HepG2 (cell line): ENCODE results near the gene FAM20C. TPM values are rescaled to one million over a fixed set of nuclear protein-coding genes. Genes with fewer than 3 reads are reported as not detected.

Experiments
- CAMTA2 ChIP-seq: sonication (generic); formaldehyde crosslinking; IDR thresholded peaks from 2 replicates; pipeline ENCODE4 v1.4.0; 2020; ENCODE audit warnings: mild to moderate bottlenecking, missing genetic modification reagents, borderline replicate concordance
- CBFB ChIP-seq: sonication (generic); formaldehyde crosslinking; IDR thresholded peaks from 2 replicates; pipeline ENCODE4 v1.4.0; 2020; ENCODE audit warnings: missing genetic modification reagents
- EP300 ChIP-seq, 3 experiments: sonication (generic) in 1 of 3; formaldehyde crosslinking in 1 of 3; IDR thresholded peaks; 2 replicates each; pipeline versions ENCODE4 v1.5.1 to v1.6.1; 2011 to 2020; ENCODE audit warnings: low read depth in 2 of 3, low read length in 2 of 3, borderline replicate concordance in 1 of 3, improper control_type of control experiment in 1 of 3, mild to moderate bottlenecking in 1 of 3, missing genetic modification reagents in 1 of 3, moderate library complexity in 1 of 3
- JARID2 ChIP-seq: sonication (generic); formaldehyde crosslinking; IDR thresholded peaks from 2 replicates; pipeline ENCODE4 v1.8.1; 2023; ENCODE audit warnings: missing genetic modification reagents, inconsistent platforms; ENCODE audit not compliant: insufficient replicate concordance
- SALL1 ChIP-seq: sonication (generic); formaldehyde crosslinking; IDR thresholded peaks from 2 replicates; pipeline ENCODE4 v1.8.0; 2022; ENCODE audit warnings: mild to moderate bottlenecking, missing genetic modification reagents
- TARDBP ChIP-seq: sonication (generic); formaldehyde crosslinking; IDR thresholded peaks from 2 replicates; pipeline ENCODE4 v1.8.0; 2022; ENCODE audit warnings: mild to moderate bottlenecking, missing genetic modification reagents
- TEAD2 ChIP-seq: sonication (generic); formaldehyde crosslinking; IDR thresholded peaks from 2 replicates; pipeline ENCODE4 v1.9.0; 2021; ENCODE audit warnings: missing genetic modification reagents
- USF2 ChIP-seq, 2 experiments: sonication (generic) in 1 of 2; formaldehyde crosslinking in 1 of 2; IDR thresholded peaks; 2 replicates each; pipeline versions ENCODE4 v1.5.1 to v1.6.1; 2011 to 2020; ENCODE audit warnings: borderline replicate concordance in 1 of 2, low read depth in 1 of 2, low read length in 1 of 2, mild to moderate bottlenecking in 1 of 2, missing genetic modification reagents in 1 of 2, moderate library complexity in 1 of 2
- ZFP36 ChIP-seq: fragments of 150-350 bp; IDR thresholded peaks from 2 replicates; pipeline ENCODE4 v1.6.1; 2018; ENCODE audit warnings: borderline replicate concordance, low read length, low read depth; ENCODE audit not compliant: partially characterized antibody
- ZFP90 ChIP-seq: sonication (generic); formaldehyde crosslinking; IDR thresholded peaks from 2 replicates; pipeline ENCODE4 v1.8.0; 2022; ENCODE audit warnings: missing genetic modification reagents, mild to moderate bottlenecking, inconsistent platforms, borderline replicate concordance
- ZNF251 ChIP-seq: sonication (generic); formaldehyde crosslinking; IDR thresholded peaks from 2 replicates; pipeline ENCODE4 v1.9.0; 2021; ENCODE audit warnings: mild to moderate bottlenecking, missing genetic modification reagents
- ZNF564 ChIP-seq: sonication (generic); formaldehyde crosslinking; IDR thresholded peaks from 2 replicates; pipeline ENCODE4 v1.8.1; 2023; ENCODE audit warnings: mild to moderate bottlenecking, missing genetic modification reagents
- ZNF614 ChIP-seq: IDR thresholded peaks from 2 replicates; pipeline ENCODE4 v1.6.1; 2018; ENCODE audit warnings: missing biosample characterization, missing genetic modification reagents, inconsistent platforms, borderline replicate concordance
- ZNF747 ChIP-seq: sonication (generic); formaldehyde crosslinking; IDR thresholded peaks from 2 replicates; pipeline ENCODE4 v1.8.1; 2023; ENCODE audit warnings: missing genetic modification reagents, mild to moderate bottlenecking, borderline replicate concordance
- ZNF83 ChIP-seq: sonication (generic); formaldehyde crosslinking; IDR thresholded peaks from 2 replicates; pipeline ENCODE4 v1.4.0; 2020; ENCODE audit warnings: missing genetic modification reagents, mild to moderate bottlenecking, borderline replicate concordance
- ZSCAN21 ChIP-seq: sonication (generic); formaldehyde crosslinking; IDR thresholded peaks from 2 replicates; pipeline ENCODE4 v1.8.0; 2022; ENCODE audit warnings: mild to moderate bottlenecking, missing genetic modification reagents, moderate library complexity, borderline replicate concordance
- polyA plus RNA-seq, 8 experiments: library from polyadenylated mRNA; depleted of rRNA in 3 of 8; stranded (reverse) in 7 of 8; unstranded in 1 of 8; fragments of >200 nt; fragmentation: Illumina TruSeq in 4 of 8; extraction: Trizol in 4 of 8; gene quantifications; 2 replicates each; pipeline versions ENCODE4 v1.2.1 to v1.2.3, GENCODE V29; 2011 to 2016; ENCODE audit warnings: low read depth in 4 of 8, missing spikeins in 1 of 8, mixed read lengths in 1 of 8; ENCODE audit not compliant: insufficient read depth in 1 of 8
- total RNA-seq, 5 experiments: library from RNA; depleted of rRNA; stranded (reverse); fragments of >200 nt; fragmentation: Illumina TruSeq; extraction: Trizol; gene quantifications; 2 replicates each; pipeline ENCODE4 v1.2.3, GENCODE V29; 2016; ENCODE audit warnings: low read depth in 1 of 5
- TF ChIP-seq, protein P1 (sequence below): IDR thresholded peaks from 2 replicates; pipeline ENCODE4 v1.6.1; 2016; ENCODE audit warnings: low read depth, missing genetic modification reagents, missing compliant biosample characterization
- TF ChIP-seq, protein P2 (sequence below): sonication (generic); formaldehyde crosslinking; IDR thresholded peaks from 2 replicates; pipeline ENCODE4 v1.4.0; 2020; ENCODE audit warnings: mild to moderate bottlenecking, missing genetic modification reagents
- TF ChIP-seq, protein P3 (sequence below): sonication (generic); formaldehyde crosslinking; IDR thresholded peaks from 2 replicates; pipeline ENCODE4 v1.4.0; 2020; ENCODE audit warnings: low read depth, mild to moderate bottlenecking, missing genetic modification reagents

Gene FAM20C
- total and polyA plus RNA-seq, 2 of the 13 experiments (the other 11 are each of a cell fraction or from before 2014, with no cell fraction given), result 11.9 to 19.9 TPM

- TF ChIP-seq, protein P1, sequence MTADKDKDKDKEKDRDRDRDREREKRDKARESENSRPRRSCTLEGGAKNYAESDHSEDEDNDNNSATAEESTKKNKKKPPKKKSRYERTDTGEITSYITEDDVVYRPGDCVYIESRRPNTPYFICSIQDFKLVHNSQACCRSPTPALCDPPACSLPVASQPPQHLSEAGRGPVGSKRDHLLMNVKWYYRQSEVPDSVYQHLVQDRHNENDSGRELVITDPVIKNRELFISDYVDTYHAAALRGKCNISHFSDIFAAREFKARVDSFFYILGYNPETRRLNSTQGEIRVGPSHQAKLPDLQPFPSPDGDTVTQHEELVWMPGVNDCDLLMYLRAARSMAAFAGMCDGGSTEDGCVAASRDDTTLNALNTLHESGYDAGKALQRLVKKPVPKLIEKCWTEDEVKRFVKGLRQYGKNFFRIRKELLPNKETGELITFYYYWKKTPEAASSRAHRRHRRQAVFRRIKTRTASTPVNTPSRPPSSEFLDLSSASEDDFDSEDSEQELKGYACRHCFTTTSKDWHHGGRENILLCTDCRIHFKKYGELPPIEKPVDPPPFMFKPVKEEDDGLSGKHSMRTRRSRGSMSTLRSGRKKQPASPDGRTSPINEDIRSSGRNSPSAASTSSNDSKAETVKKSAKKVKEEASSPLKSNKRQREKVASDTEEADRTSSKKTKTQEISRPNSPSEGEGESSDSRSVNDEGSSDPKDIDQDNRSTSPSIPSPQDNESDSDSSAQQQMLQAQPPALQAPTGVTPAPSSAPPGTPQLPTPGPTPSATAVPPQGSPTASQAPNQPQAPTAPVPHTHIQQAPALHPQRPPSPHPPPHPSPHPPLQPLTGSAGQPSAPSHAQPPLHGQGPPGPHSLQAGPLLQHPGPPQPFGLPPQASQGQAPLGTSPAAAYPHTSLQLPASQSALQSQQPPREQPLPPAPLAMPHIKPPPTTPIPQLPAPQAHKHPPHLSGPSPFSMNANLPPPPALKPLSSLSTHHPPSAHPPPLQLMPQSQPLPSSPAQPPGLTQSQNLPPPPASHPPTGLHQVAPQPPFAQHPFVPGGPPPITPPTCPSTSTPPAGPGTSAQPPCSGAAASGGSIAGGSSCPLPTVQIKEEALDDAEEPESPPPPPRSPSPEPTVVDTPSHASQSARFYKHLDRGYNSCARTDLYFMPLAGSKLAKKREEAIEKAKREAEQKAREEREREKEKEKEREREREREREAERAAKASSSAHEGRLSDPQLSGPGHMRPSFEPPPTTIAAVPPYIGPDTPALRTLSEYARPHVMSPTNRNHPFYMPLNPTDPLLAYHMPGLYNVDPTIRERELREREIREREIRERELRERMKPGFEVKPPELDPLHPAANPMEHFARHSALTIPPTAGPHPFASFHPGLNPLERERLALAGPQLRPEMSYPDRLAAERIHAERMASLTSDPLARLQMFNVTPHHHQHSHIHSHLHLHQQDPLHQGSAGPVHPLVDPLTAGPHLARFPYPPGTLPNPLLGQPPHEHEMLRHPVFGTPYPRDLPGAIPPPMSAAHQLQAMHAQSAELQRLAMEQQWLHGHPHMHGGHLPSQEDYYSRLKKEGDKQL (CRISPR knock-in tag), result no peak
- TF ChIP-seq JARID2 (CRISPR knock-in tag) (no peak), EP300 (IDR thresholded peaks at IDR 0.05; ENCODE audit: low read depth in 2 of 2, low read length in 2 of 2) (no peak), EP300 (CRISPR knock-in tag; IDR thresholded peaks at IDR 0.05; ENCODE audit: borderline replicate concordance) (no peak), CAMTA2 (CRISPR knock-in tag) (no peak), ZFP90 (0 out of 2 replicates have a peak, but pooled peaks have one; percentile 39), ZNF83 (CRISPR knock-in tag) (no peak), ZSCAN21 (peak; percentile 59; the same call in 1 of the 2 replicates), USF2 (IDR thresholded peaks at IDR 0.05; ENCODE audit: low read depth, low read length) (no peak), USF2 (CRISPR knock-in tag; IDR thresholded peaks at IDR 0.05; ENCODE audit: borderline replicate concordance) (no peak), SALL1 (peak; percentile 64), ZNF747 (CRISPR knock-in tag) (peak; percentile 29; the same call in 1 of the 2 replicates), CBFB (CRISPR knock-in tag) (no peak), ZNF564 (CRISPR knock-in tag) (no peak), ZNF614 (CRISPR knock-in tag) (no peak), ZFP36 (no peak), TEAD2 (no peak), ZNF251 (CRISPR knock-in tag) (no peak), TARDBP (CRISPR knock-in tag) (0 out of 2 replicates have a peak, but pooled peaks have one; percentile 40)
- TF ChIP-seq, protein P2, sequence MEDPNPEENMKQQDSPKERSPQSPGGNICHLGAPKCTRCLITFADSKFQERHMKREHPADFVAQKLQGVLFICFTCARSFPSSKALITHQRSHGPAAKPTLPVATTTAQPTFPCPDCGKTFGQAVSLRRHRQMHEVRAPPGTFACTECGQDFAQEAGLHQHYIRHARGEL (CRISPR knock-in tag), result no peak
- TF ChIP-seq, protein P3, sequence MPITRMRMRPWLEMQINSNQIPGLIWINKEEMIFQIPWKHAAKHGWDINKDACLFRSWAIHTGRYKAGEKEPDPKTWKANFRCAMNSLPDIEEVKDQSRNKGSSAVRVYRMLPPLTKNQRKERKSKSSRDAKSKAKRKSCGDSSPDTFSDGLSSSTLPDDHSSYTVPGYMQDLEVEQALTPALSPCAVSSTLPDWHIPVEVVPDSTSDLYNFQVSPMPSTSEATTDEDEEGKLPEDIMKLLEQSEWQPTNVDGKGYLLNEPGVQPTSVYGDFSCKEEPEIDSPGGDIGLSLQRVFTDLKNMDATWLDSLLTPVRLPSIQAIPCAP, result no peak
These were observed 102.2 kb downstream of the FAM20C start (continued) for GRCh38 chr7:294440-295154.
